ENCODE measurements around the gene PLD3.
"Not testable (repeated sequence)": the region's sequence is repeated elsewhere in the genome, so short reads cannot be mapped to it uniquely, and the experiment has no call there.

PLD3 gene

GRCh38 chr19:40366697-40367561 is 18.4 kb downstream of the PLD3 start:
- no peak for DNase-seq

GRCh38 chr19:40367577-40368434 is 19.3 kb downstream of the PLD3 start:
- DNase-seq: no peak

- no peak for DNase-seq
These were observed 21.3 kb downstream of the PLD3 start for GRCh38 chr19:40369797-40370196.

GRCh38 chr19:40370253-40370652 is 21.8 kb downstream of the PLD3 start:
- DNase-seq: not testable (repeated sequence)

- no peak for DNase-seq
These were observed 22.7 kb downstream of the PLD3 start for GRCh38 chr19:40370997-40371801.

GRCh38 chr19:40371802-40372122 is 23.3 kb downstream of the PLD3 start:
- no peak for DNase-seq

GRCh38 chr19:40374084-40374483 is 25.6 kb downstream of the PLD3 start:
- no peak for DNase-seq

GRCh38 chr19:40376286-40376862 is 27.9 kb downstream of the PLD3 start:
- DNase-seq: no peak

- no peak for DNase-seq
These were observed 29.4 kb downstream of the PLD3 start for GRCh38 chr19:40377876-40378385.

GRCh38 chr19:40378509-40378908 is 30.0 kb downstream of the PLD3 start:
- DNase-seq: no peak

GRCh38 chr19:40379446-40380198 is 31.1 kb downstream of the PLD3 start:
- DNase-seq: no peak

GRCh38 chr19:40380199-40381037 is 31.9 kb downstream of the PLD3 start:
- DNase-seq: no peak

GRCh38 chr19:40381321-40381720 is 32.8 kb downstream of the PLD3 start:
- DNase-seq: no peak

GRCh38 chr19:40383668-40384248 is 35.3 kb downstream of the PLD3 start:
- DNase-seq: no peak

- no peak for DNase-seq
These were observed 38.7 kb downstream of the PLD3 start for GRCh38 chr19:40387155-40387554.

- DNase-seq: no peak
These were observed 40.0 kb downstream of the PLD3 start for GRCh38 chr19:40388481-40388880.

- no peak for DNase-seq
These were observed 41.0 kb downstream of the PLD3 start for GRCh38 chr19:40389404-40390083.

- no peak for DNase-seq
These were observed 41.7 kb downstream of the PLD3 start, which contains the start of gene HIPK4 for GRCh38 chr19:40390084-40390742. Gene HIPK4 (minus strand): TSS chr19:40390181. CDS start chr19:40389902, 279 bp downstream.

- DNase-seq: no peak
These were observed 43.6 kb downstream of the PLD3 start for GRCh38 chr19:40392123-40392522.

All from activated effector memory CD4-positive, alpha-beta T cell treated with Interleukin-2 at 50 U/mL for 16 hours (primary cell).